Prostate gland (tissue), 2 donors: ENCODE measurements around the gene STAT2.

Experiments used
- CTCF ChIP-seq, 4 experiments: fragments of 200-600 bp in 2 of 4; fragments of 450-650 bp in 2 of 4; sonication (generic) in 2 of 4; IDR thresholded peaks; 1 replicate in 3 of 4; 2 replicates in 1 of 4; pipeline ENCODE4 v1.5.1; 2016 to 2019; ENCODE audit warnings: antibody characterized with exemption in 4 of 4, mild to moderate bottlenecking in 2 of 4, moderate library complexity in 2 of 4
- POLR2A ChIP-seq: fragments of 450-650 bp; IDR thresholded peaks from one replicate; pipeline ENCODE4 v1.6.1; 2016; ENCODE audit warnings: antibody characterized with exemption, mild to moderate bottlenecking

DNA sequence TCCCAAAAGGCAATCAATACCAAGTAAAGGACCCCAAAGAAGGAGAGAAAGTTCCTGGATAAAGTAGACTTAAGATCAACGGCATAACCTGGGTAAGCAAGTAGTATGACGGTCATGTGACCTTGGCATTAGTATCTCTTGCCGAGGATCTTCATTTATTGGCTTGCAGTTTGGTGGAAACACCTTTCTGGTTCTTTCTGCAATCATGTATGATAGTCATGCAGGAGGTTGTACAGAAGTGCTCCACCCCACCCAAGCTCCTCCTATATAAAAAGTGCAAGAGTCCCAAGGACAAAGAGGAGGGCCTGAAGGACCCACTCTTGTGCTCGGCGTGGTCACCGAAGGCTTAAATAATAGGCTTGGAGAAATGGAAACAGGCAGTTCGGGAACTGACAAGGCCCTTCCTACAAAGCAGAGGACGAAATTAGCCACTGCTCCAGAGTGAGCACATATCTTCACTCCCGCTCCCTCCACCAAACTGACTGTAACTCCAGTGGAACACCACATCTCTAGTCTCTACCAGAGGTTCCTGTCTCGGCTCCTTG is 60.5 kb downstream of the STAT2 start:
- TF ChIP-seq CTCF (IDR thresholded peaks at IDR 0.05) (no peak), POLR2A (no peak)
